NB4 (cell line): ENCODE data around the gene JAG2.

ENCODE experiments used
- CTCF ChIP-seq: IDR thresholded peaks from one replicate; pipeline ENCODE4 v1.5.1; 2012; ENCODE audit warnings: low read depth, low read length
- MAX ChIP-seq: IDR thresholded peaks from 2 replicates; pipeline ENCODE4 v1.6.1; 2011; ENCODE audit warnings: low read depth, low read length
- POLR2A ChIP-seq: IDR thresholded peaks from 2 replicates; pipeline ENCODE4 v1.6.1; 2011; ENCODE audit warnings: mild to moderate bottlenecking; ENCODE audit not compliant: insufficient read length; ENCODE audit errors: extremely low read depth

- no peak for TF ChIP-seq POLR2A
- no peak for TF ChIP-seq CTCF
- no peak for TF ChIP-seq MAX
These were observed 30.0 kb upstream of the JAG2 start for GRCh38 chr14:105198588-105198987.
